HCT116 (cell line): ENCODE measurements around the gene FRAS1. TPM values are rescaled to one million over a fixed set of nuclear protein-coding genes. Genes with fewer than 3 reads are reported as not detected.

ENCODE experiments used
- ATAC-seq: fragments of 200-7000 bp; cut with Tn5 transposase; 2 replicates; pipeline ENCODE4 v1.9.1; 2020; ENCODE audit warnings: mild to moderate bottlenecking, moderate library complexity
- BruUV-seq: library from RNA; stranded (reverse); fragments of 400-500 nt; replicated peaks from 2 replicates; lab custom pipeline; 2021; lab: Mats Ljungman, UMichigan
- CTCF ChIA-PET: fragments of 300-600 bp; sonication (Branson Sonifier 250); formaldehyde crosslinking; loops from one replicate; lab custom pipeline; 2021; ENCODE audit warnings: antibody characterized with exemption; lab: Charles Lee
- POLR2A ChIA-PET: fragments of 300-600, 350-600 bp; sonication (Branson Sonifier 250); formaldehyde crosslinking; loops from one replicate; lab custom pipeline; 2021; ENCODE audit warnings: antibody characterized with exemption; lab: Charles Lee
- RAD21 ChIA-PET, 2 experiments: fragments of 300-600 bp; sonication (Branson Sonifier 250); formaldehyde crosslinking; loops; one replicate each; lab custom pipeline; 2023; ENCODE audit warnings: low total read pairs in 2 of 2; ENCODE audit not compliant: uncharacterized antibody in 2 of 2, unreplicated experiment in 2 of 2, low non-redundant PET in 1 of 2; lab: Charles Lee
- DNase-seq: peaks from one replicate; pipeline ENCODE4 v3.0.0-alpha.2; 2010; ENCODE audit warnings: low read depth, low spot score
- H2AFZ ChIP-seq: fragments of 200-600 bp; shearing (Covaris generic), sonication (generic); 2 replicates; pipeline ENCODE4 v1.6.1; 2017; ENCODE audit warnings: low read depth, mixed run types, mixed read lengths, antibody characterized with exemption, low read length; ENCODE audit not compliant: poor library complexity, severe bottlenecking
- H3K27ac ChIP-seq: 2 replicates; pipeline ENCODE4 v1.5.1; 2012; ENCODE audit warnings: low read depth, low read length
- H3K27me3 ChIP-seq: fragments of 200-600 bp; sonication (generic); 2 replicates; pipeline ENCODE4 v1.6.1; 2016; ENCODE audit warnings: mixed run types, low read length, mixed read lengths; ENCODE audit not compliant: insufficient read depth
- H3K36me3 ChIP-seq, 2 experiments: fragments of 200-500 bp in 1 of 2; fragments of 200-600 bp in 1 of 2; sonication (Bioruptor generic) in 1 of 2; sonication (generic) in 1 of 2; 2 replicates each; pipeline versions ENCODE4 v1.5.1 to v1.6.1; 2014 to 2016; ENCODE audit warnings: low read length in 2 of 2, inconsistent platforms in 1 of 2, mixed read lengths in 1 of 2, mixed run types in 1 of 2; ENCODE audit not compliant: insufficient read depth in 2 of 2, control insufficient read depth in 1 of 2
- H3K4me1 ChIP-seq, 2 experiments: fragments of 200-600 bp in 1 of 2; sonication (generic) in 1 of 2; 2 replicates each; pipeline versions ENCODE4 v1.5.1 to v1.6.1; 2012 to 2017; ENCODE audit warnings: low read length in 2 of 2, inconsistent platforms in 1 of 2, mild to moderate bottlenecking in 1 of 2, mixed read lengths in 1 of 2, mixed run types in 1 of 2, moderate library complexity in 1 of 2; ENCODE audit not compliant: insufficient read depth in 2 of 2, control insufficient read depth in 1 of 2
- H3K4me2 ChIP-seq: fragments of 200-600 bp; sonication (generic); 2 replicates; pipeline ENCODE4 v1.6.1; 2017; ENCODE audit warnings: mixed run types, low read length, mixed read lengths
- H3K4me3 ChIP-seq, 2 experiments: fragments of 200-600 bp in 1 of 2; sonication (generic) in 1 of 2; replicated peaks in 1 of 2; 2 replicates each; pipeline ENCODE4 v1.5.1; 2011 to 2016; ENCODE audit warnings: low read length in 2 of 2, control low read depth in 1 of 2, low read depth in 1 of 2, mild to moderate bottlenecking in 1 of 2, mixed read lengths in 1 of 2, mixed run types in 1 of 2
- H3K79me2 ChIP-seq: fragments of 200-600 bp; sonication (generic); 2 replicates; pipeline ENCODE4 v1.6.1; 2017; ENCODE audit warnings: mild to moderate bottlenecking, mixed run types, low read length, moderate library complexity, mixed read lengths; ENCODE audit not compliant: insufficient read depth
- H3K9ac ChIP-seq: fragments of 200-600 bp; sonication (generic); 2 replicates; pipeline ENCODE4 v1.6.1; 2016; ENCODE audit warnings: low read length, mixed read lengths
- H3K9me2 ChIP-seq: fragments of 200-600 bp; sonication (generic), shearing (Covaris generic); 2 replicates; pipeline ENCODE4 v1.6.1; 2017; ENCODE audit warnings: mixed run types, mild to moderate bottlenecking, moderate library complexity; ENCODE audit not compliant: insufficient read depth
- H3K9me3 ChIP-seq, 2 experiments: fragments of 200-500 bp in 1 of 2; fragments of 200-600 bp in 1 of 2; sonication (Bioruptor generic) in 1 of 2; sonication (generic) in 1 of 2; 2 replicates each; pipeline ENCODE4 v1.6.1; 2014 to 2017; ENCODE audit warnings: low read length in 2 of 2, mixed read lengths in 2 of 2, inconsistent platforms in 1 of 2, low read depth in 1 of 2, mild to moderate bottlenecking in 1 of 2, mixed run types in 1 of 2, moderate library complexity in 1 of 2; ENCODE audit not compliant: control insufficient read depth in 1 of 2, insufficient read depth in 1 of 2
- H4K20me1 ChIP-seq: fragments of 200-600 bp; sonication (generic), shearing (Covaris generic); 2 replicates; pipeline ENCODE4 v1.6.1; 2017; ENCODE audit warnings: mixed run types, mild to moderate bottlenecking, moderate library complexity; ENCODE audit not compliant: insufficient read depth
- CEBPB ChIP-seq: IDR thresholded peaks from 2 replicates; pipeline ENCODE4 v1.6.1; 2012; ENCODE audit warnings: low read depth
- EGR1 ChIP-seq: IDR thresholded peaks from 2 replicates; pipeline ENCODE4 v1.6.1; 2012; ENCODE audit warnings: low read depth
- EZH2 ChIP-seq: fragments of 200-600 bp; sonication (generic); IDR thresholded peaks from 2 replicates; pipeline ENCODE4 v1.6.1; 2017; ENCODE audit warnings: antibody characterized with exemption, mixed run types
- MAX ChIP-seq: IDR thresholded peaks from 2 replicates; pipeline ENCODE4 v1.6.1; 2012
- POLR2AphosphoS5 ChIP-seq: IDR thresholded peaks from 2 replicates; pipeline ENCODE4 v1.6.1; 2011; ENCODE audit warnings: mild to moderate bottlenecking, low read depth, low read length, moderate library complexity
- RAD21 ChIP-seq: IDR thresholded peaks from 2 replicates; pipeline ENCODE4 v1.6.1; 2012; ENCODE audit warnings: low read depth, mild to moderate bottlenecking
- SIN3A ChIP-seq: IDR thresholded peaks from 2 replicates; pipeline ENCODE4 v1.6.1; 2012; ENCODE audit warnings: low read depth
- SRF ChIP-seq: IDR thresholded peaks from 2 replicates; pipeline ENCODE4 v1.6.1; 2012; ENCODE audit warnings: low read depth
- TCF7L2 ChIP-seq: IDR thresholded peaks from 2 replicates; pipeline ENCODE4 v1.7.0; 2011; ENCODE audit warnings: borderline replicate concordance, inconsistent platforms; ENCODE audit not compliant: insufficient read depth, insufficient read length; ENCODE audit errors: extremely low read depth
- ZBTB33 ChIP-seq: IDR thresholded peaks from 2 replicates; pipeline ENCODE4 v1.6.1; 2011; ENCODE audit warnings: mild to moderate bottlenecking, low read length, moderate library complexity; ENCODE audit not compliant: insufficient replicate concordance; ENCODE audit errors: extremely low read depth
- ZFX ChIP-seq: fragments of 450-650 bp; IDR thresholded peaks from 2 replicates; pipeline ENCODE4 v1.6.1; 2017
- intact Hi-C: fragments of 100-400 bp; cut with micrococcal nuclease; formaldehyde crosslinking; loops from 2 replicates; pipeline ENCODE4 v1.10.0; 2022
- total RNA-seq: library from RNA; stranded (reverse); gene quantifications from one replicate; pipeline ENCODE4 v1.2.1, GENCODE V29; 2021; ENCODE audit not compliant: unreplicated experiment

Gene FRAS1
- total RNA-seq, 1 experiment from 2014 or later: 33.5 TPM

DNA sequence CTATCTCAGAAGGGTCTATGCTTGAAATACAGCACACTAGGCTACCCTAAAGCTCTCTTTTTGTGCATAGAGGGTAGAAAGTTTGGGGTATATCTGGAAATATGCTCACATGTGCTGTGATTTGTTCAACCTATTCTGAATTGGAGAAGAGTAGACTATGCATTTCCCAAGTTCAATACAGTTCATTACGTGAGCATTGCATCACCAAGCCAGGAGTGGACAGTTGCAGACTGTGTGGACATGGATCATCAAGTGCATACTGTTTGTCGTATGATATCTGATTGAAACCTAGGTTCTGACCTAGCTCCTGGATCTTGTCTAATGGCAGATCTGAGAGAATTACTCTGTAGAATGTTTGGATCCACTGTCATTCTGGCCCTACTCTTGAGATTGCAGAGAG is 161.1 kb downstream of the FRAS1 start:
- Histone ChIP-seq H3K79me2 (peaks cover 2% of the 10 kb centered on the region; the same call in 1 of the 2 replicates), H3K4me3 (no peak overlapping the region), H3K27me3 (no peaks in the 10 kb centered on the region), H4K20me1 (no peaks in the 10 kb centered on the region), H3K9me3 (no peaks in the 10 kb centered on the region), H2AFZ (no peak overlapping the region), H3K9ac (no peak overlapping the region), H3K9me2 (no peaks in the 10 kb centered on the region), H3K4me1 (no peaks in the 10 kb centered on the region), H3K4me2 (no peak overlapping the region)
- BruUV-seq: no TSS peak
- intact Hi-C loops: no loop called here
- POLR2A ChIA-PET: no interaction called here
- RAD21 ChIA-PET: no interaction called here
- DNase-seq: no peak
- TF ChIP-seq CEBPB: peak; percentile 76
- TF ChIP-seq EGR1: no peak
- TF ChIP-seq SRF: no peak
- TF ChIP-seq SIN3A: no peak
- no peak for TF ChIP-seq RAD21
- TF ChIP-seq POLR2AphosphoS5: 0 out of 2 replicates have a peak, but pooled peaks have one; percentile 20
- no peak for TF ChIP-seq ZFX
- TF ChIP-seq, all 23 proteins: peak for 2
- Histone ChIP-seq H3K36me3 (no peaks in the 10 kb centered on the region), H3K27ac (no peak overlapping the region)
- CTCF ChIA-PET: no interaction called here
- ATAC-seq: no peak

- DNase-seq: no peak
- no peak overlapping the region for H3K9ac ChIP-seq
These were observed 162.7 kb downstream of the FRAS1 start for GRCh38 chr4:78219825-78220224.

More at GRCh38 chr4:78219825-78220224, 162.7 kb downstream of the FRAS1 start:
- Histone ChIP-seq H4K20me1 (no peaks in the 10 kb centered on the region), H3K36me3 (no peaks in the 10 kb centered on the region), H3K4me1 (no peaks in the 10 kb centered on the region), H3K27me3 (no peaks in the 10 kb centered on the region), H3K9me2 (no peaks in the 10 kb centered on the region), H3K4me2 (no peak overlapping the region), H3K9me3 (no peaks in the 10 kb centered on the region), H3K4me3 (no peak overlapping the region), H3K79me2 (peaks cover 2% of the 10 kb centered on the region; the same call in 1 of the 2 replicates), H2AFZ (no peak overlapping the region), H3K27ac (no peak overlapping the region)
- ChIA-PET RAD21 (no interaction called here), POLR2A (no interaction called here), CTCF (no interaction called here)
- ATAC-seq: no peak
- intact Hi-C loops: no loop called here
- TF ChIP-seq POLR2AphosphoS5 (no peak), ZBTB33 (no peak), MAX (no peak), TCF7L2 (no peak), EZH2 (no peak)
- no TSS peak for BruUV-seq
